C4-2B (cell line): ENCODE results near the gene ABCA6.

Experiments used
- CTCF ChIP-seq: fragments of 450-650 bp; conservative IDR thresholded peaks from 2 replicates; pipeline ENCODE4 v1.5.1; 2017; ENCODE audit warnings: mild to moderate bottlenecking
- ZFX ChIP-seq: fragments of 450-650 bp; IDR thresholded peaks from 2 replicates; pipeline ENCODE4 v1.6.1; 2017

GRCh38 chr17:69059458-69060175, 82.1 kb downstream of the ABCA6 start:
- TF ChIP-seq CTCF (no peak), ZFX (no peak)
